Measurements from ENCODE around the gene PLCH1.

DNA sequence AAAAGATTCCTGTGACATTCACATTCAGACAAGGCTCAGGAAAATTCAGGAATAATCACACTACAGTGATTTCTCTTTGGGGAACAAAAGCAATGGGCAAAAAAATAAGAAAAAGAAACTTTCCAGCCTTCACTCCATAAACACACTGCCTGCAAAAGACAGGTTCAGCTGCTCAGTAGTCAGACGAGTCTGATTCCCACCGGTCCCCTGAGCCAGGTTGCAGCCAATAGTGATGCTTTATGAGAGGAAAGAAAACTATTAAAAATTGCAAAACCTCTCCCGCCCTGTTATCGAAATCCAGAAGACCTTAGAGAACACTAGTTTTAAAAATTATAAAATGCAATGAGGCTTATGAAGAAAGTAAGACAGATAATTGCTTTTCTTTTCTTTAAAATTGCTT, 8.5 kb downstream of the PLCH1 start:
- TF ChIP-seq, protein P1, sequence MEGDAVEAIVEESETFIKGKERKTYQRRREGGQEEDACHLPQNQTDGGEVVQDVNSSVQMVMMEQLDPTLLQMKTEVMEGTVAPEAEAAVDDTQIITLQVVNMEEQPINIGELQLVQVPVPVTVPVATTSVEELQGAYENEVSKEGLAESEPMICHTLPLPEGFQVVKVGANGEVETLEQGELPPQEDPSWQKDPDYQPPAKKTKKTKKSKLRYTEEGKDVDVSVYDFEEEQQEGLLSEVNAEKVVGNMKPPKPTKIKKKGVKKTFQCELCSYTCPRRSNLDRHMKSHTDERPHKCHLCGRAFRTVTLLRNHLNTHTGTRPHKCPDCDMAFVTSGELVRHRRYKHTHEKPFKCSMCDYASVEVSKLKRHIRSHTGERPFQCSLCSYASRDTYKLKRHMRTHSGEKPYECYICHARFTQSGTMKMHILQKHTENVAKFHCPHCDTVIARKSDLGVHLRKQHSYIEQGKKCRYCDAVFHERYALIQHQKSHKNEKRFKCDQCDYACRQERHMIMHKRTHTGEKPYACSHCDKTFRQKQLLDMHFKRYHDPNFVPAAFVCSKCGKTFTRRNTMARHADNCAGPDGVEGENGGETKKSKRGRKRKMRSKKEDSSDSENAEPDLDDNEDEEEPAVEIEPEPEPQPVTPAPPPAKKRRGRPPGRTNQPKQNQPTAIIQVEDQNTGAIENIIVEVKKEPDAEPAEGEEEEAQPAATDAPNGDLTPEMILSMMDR (IDR thresholded peaks at IDR 0.05): no peak
- TF ChIP-seq POLR2A (IDR thresholded peaks at IDR 0.05): no peak
